Raji (cell line): Measurements from ENCODE around the gene TGFBR3.

ENCODE experiments used
- POLR2A ChIP-seq: IDR thresholded peaks from 2 replicates; pipeline ENCODE4 v1.6.1; 2011; ENCODE audit warnings: low read depth, low read length, control low read depth; ENCODE audit not compliant: insufficient read depth

TGFBR3 gene

GRCh38 chr1:91757763-91758460 lies 128.0 kb downstream of the TGFBR3 start:
- TF ChIP-seq POLR2A, result no peak

- TF ChIP-seq POLR2A, result no peak
Observed at GRCh38 chr1:91755702-91756287, 130.2 kb downstream of the TGFBR3 start.

GRCh38 chr1:91754816-91755580 lies 131.0 kb downstream of the TGFBR3 start:
- TF ChIP-seq POLR2A, result no peak

GRCh38 chr1:91754348-91754747 lies 131.6 kb downstream of the TGFBR3 start:
- TF ChIP-seq POLR2A, result no peak

- TF ChIP-seq POLR2A, result no peak
Observed at GRCh38 chr1:91753878-91754277, 132.1 kb downstream of the TGFBR3 start.

- TF ChIP-seq POLR2A, result no peak
Observed at GRCh38 chr1:91752324-91752723, 133.6 kb downstream of the TGFBR3 start.

- TF ChIP-seq POLR2A, result no peak
Observed at GRCh38 chr1:91751275-91751674, 134.7 kb downstream of the TGFBR3 start.

- TF ChIP-seq POLR2A, result no peak
Observed at GRCh38 chr1:91750398-91750996, 135.5 kb downstream of the TGFBR3 start.

GRCh38 chr1:91749788-91750231 lies 136.1 kb downstream of the TGFBR3 start:
- no peak for TF ChIP-seq POLR2A

GRCh38 chr1:91747666-91748065 lies 138.3 kb downstream of the TGFBR3 start:
- no peak for TF ChIP-seq POLR2A

GRCh38 chr1:91746728-91747338 lies 139.1 kb downstream of the TGFBR3 start:
- no peak for TF ChIP-seq POLR2A

GRCh38 chr1:91745640-91746373 lies 140.1 kb downstream of the TGFBR3 start:
- no peak for TF ChIP-seq POLR2A

GRCh38 chr1:91744953-91745639 lies 140.9 kb downstream of the TGFBR3 start:
- no peak for TF ChIP-seq POLR2A

GRCh38 chr1:91742848-91743292 lies 143.1 kb downstream of the TGFBR3 start:
- no peak for TF ChIP-seq POLR2A
